GM21717 (cell line): ENCODE data around the gene NOB1.
"Not testable (repeated sequence)": the region's sequence is repeated elsewhere in the genome, so short reads cannot be mapped to it uniquely, and the experiment has no call there.

Experiments used
- ATAC-seq: cut with Tn5 transposase; IDR thresholded peaks from one replicate; pipeline ENCODE4 v1.9.1; 2021; ENCODE audit warnings: mild to moderate bottlenecking, moderate library complexity; ENCODE audit not compliant: unreplicated experiment

NOB1 gene

GRCh38 chr16:69754469-69755310, at the start of gene NOB1:
Gene NOB1 (minus strand): TSS chr16:69754926. CDS start chr16:69754910, 16 bp downstream.
- peak; percentile 86 for ATAC-seq

GRCh38 chr16:69804297-69804696, 49.6 kb upstream of the NOB1 start:
- ATAC-seq: no peak

GRCh38 chr16:69799611-69800031, 44.9 kb upstream of the NOB1 start:
- no peak for ATAC-seq

- ATAC-seq: no peak
These were observed 43.7 kb upstream of the NOB1 start for GRCh38 chr16:69798466-69798865.

- no peak for ATAC-seq
These were observed 41.8 kb upstream of the NOB1 start for GRCh38 chr16:69796285-69797118.

GRCh38 chr16:69794486-69794885, 39.8 kb upstream of the NOB1 start:
- ATAC-seq: no peak

GRCh38 chr16:69793526-69793925, 38.8 kb upstream of the NOB1 start:
- no peak for ATAC-seq

GRCh38 chr16:69791391-69791847, 36.7 kb upstream of the NOB1 start:
- ATAC-seq: not testable (repeated sequence)

- ATAC-seq: no peak
These were observed 33.2 kb upstream of the NOB1 start for GRCh38 chr16:69787883-69788282.

- no peak for ATAC-seq
These were observed 29.9 kb upstream of the NOB1 start for GRCh38 chr16:69784586-69784985.

- no peak for ATAC-seq
These were observed 26.4 kb upstream of the NOB1 start for GRCh38 chr16:69781118-69781517.

GRCh38 chr16:69779724-69780123, 25.0 kb upstream of the NOB1 start:
- no peak for ATAC-seq

- ATAC-seq: no peak
These were observed 20.8 kb upstream of the NOB1 start for GRCh38 chr16:69775563-69775962.

GRCh38 chr16:69773260-69773947, 18.7 kb upstream of the NOB1 start:
- peak; percentile 47 for ATAC-seq

- no peak for ATAC-seq
These were observed 16.9 kb upstream of the NOB1 start for GRCh38 chr16:69771651-69771967.

- ATAC-seq: no peak
These were observed 14.7 kb upstream of the NOB1 start for GRCh38 chr16:69769404-69769803.

- ATAC-seq: no peak
These were observed 13.9 kb upstream of the NOB1 start for GRCh38 chr16:69768666-69769065.

- no peak for ATAC-seq
These were observed 12.9 kb upstream of the NOB1 start for GRCh38 chr16:69767459-69768229.

- no peak for ATAC-seq
These were observed 8.8 kb upstream of the NOB1 start for GRCh38 chr16:69763599-69763942.

GRCh38 chr16:69762814-69763598, 8.3 kb upstream of the NOB1 start:
- ATAC-seq: peak; percentile 14
